HG03025 (cell line): ENCODE measurements around the gene RYR3.

Experiments
- ATAC-seq: cut with Tn5 transposase; IDR thresholded peaks from one replicate; pipeline ENCODE4 v1.9.1; 2021; ENCODE audit warnings: mild to moderate bottlenecking, moderate library complexity; ENCODE audit not compliant: unreplicated experiment, low FRiP score

RYR3 gene

GRCh38 chr15:33629647-33630046 lies 318.9 kb downstream of the RYR3 start:
- no peak for ATAC-seq

GRCh38 chr15:33636234-33636633 lies 325.5 kb downstream of the RYR3 start:
- no peak for ATAC-seq

GRCh38 chr15:33636958-33637357 lies 326.2 kb downstream of the RYR3 start:
- ATAC-seq: no peak

- no peak for ATAC-seq
Measured at GRCh38 chr15:33638453-33638852, 327.7 kb downstream of the RYR3 start.

- ATAC-seq: no peak
Measured at GRCh38 chr15:33639051-33639450, 328.3 kb downstream of the RYR3 start.

- no peak for ATAC-seq
Measured at GRCh38 chr15:33639456-33639855, 328.7 kb downstream of the RYR3 start.

- no peak for ATAC-seq
Measured at GRCh38 chr15:33639978-33640377, 329.2 kb downstream of the RYR3 start.

- no peak for ATAC-seq
Measured at GRCh38 chr15:33641069-33641468, 330.3 kb downstream of the RYR3 start.

- ATAC-seq: no peak
Measured at GRCh38 chr15:33644304-33644703, 333.5 kb downstream of the RYR3 start.

GRCh38 chr15:33646744-33647143 lies 336.0 kb downstream of the RYR3 start:
- ATAC-seq: no peak

GRCh38 chr15:33649217-33649933 lies 338.6 kb downstream of the RYR3 start:
- ATAC-seq: no peak

- no peak for ATAC-seq
Measured at GRCh38 chr15:33654860-33655259, 344.1 kb downstream of the RYR3 start.

- ATAC-seq: no peak
Measured at GRCh38 chr15:33655488-33655887, 344.7 kb downstream of the RYR3 start.

GRCh38 chr15:33656168-33656567 lies 345.4 kb downstream of the RYR3 start:
- no peak for ATAC-seq

GRCh38 chr15:33660151-33660550 lies 349.4 kb downstream of the RYR3 start:
- no peak for ATAC-seq

- no peak for ATAC-seq
Measured at GRCh38 chr15:33662014-33662413, 351.2 kb downstream of the RYR3 start.

GRCh38 chr15:33664947-33665346 lies 354.2 kb downstream of the RYR3 start:
- no peak for ATAC-seq

GRCh38 chr15:33670567-33670966 lies 359.8 kb downstream of the RYR3 start:
- no peak for ATAC-seq

- ATAC-seq: peak; percentile 82
Measured at GRCh38 chr15:33671456-33671855, 360.7 kb downstream of the RYR3 start.

- no peak for ATAC-seq
Measured at GRCh38 chr15:33675246-33675645, 364.5 kb downstream of the RYR3 start.

GRCh38 chr15:33677238-33677830 lies 366.6 kb downstream of the RYR3 start:
- no peak for ATAC-seq

- no peak for ATAC-seq
Measured at GRCh38 chr15:33678176-33678575, 367.4 kb downstream of the RYR3 start.
